ENCODE results near the gene KCTD20. TPM values are rescaled to one million over a fixed set of nuclear protein-coding genes. Genes with fewer than 3 reads are reported as not detected.
"Not testable (repeated sequence)": the region's sequence is repeated elsewhere in the genome, so short reads cannot be mapped to it uniquely, and the experiment has no call there.

Gene KCTD20
- total and polyA plus RNA-seq, 11 donors, result 8.3 to 43.9 (median 27.7) TPM

DNA sequence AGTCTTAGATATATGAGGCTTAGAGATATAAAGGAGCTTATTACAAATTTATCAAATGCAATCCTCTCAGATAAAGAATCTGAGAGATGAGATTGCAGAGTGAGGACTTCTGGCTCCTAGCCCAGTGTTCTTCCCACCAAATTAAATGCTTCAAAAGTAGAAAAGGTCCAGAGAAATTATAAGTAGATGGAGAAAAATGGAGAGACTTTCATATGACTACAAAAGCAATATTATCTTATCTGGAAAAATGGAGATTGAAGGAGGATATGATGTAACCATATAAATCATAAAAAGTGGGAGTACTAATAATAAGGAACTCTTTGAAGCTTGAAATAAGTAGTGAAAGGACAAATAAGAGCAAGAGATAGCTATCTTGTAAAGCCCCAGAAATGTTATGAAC lies 2.8 kb downstream of the KCTD20 start:
- intact Hi-C loops (cut with DNase I), result loop anchor here in 4 of 10 donors (2.0 to 10.0 kb wide), 4 partner anchors 99 to 149 kb away; partner anchors contain the start of genes STK38 (in 3 of the 4) and SRSF3 (in 2 of the 4)
- H3K36me3 ChIP-seq, result peaks cover 0 to 12% (median 0%) of the 10 kb centered on the region in 9 donors
- DNase-seq (no peak), ATAC-seq (no peak)
- H3K4me3 ChIP-seq, result no peak overlapping the region
- TF ChIP-seq POLR2A (IDR thresholded peaks at IDR 0.05), result no peak
- TF ChIP-seq, protein P1, sequence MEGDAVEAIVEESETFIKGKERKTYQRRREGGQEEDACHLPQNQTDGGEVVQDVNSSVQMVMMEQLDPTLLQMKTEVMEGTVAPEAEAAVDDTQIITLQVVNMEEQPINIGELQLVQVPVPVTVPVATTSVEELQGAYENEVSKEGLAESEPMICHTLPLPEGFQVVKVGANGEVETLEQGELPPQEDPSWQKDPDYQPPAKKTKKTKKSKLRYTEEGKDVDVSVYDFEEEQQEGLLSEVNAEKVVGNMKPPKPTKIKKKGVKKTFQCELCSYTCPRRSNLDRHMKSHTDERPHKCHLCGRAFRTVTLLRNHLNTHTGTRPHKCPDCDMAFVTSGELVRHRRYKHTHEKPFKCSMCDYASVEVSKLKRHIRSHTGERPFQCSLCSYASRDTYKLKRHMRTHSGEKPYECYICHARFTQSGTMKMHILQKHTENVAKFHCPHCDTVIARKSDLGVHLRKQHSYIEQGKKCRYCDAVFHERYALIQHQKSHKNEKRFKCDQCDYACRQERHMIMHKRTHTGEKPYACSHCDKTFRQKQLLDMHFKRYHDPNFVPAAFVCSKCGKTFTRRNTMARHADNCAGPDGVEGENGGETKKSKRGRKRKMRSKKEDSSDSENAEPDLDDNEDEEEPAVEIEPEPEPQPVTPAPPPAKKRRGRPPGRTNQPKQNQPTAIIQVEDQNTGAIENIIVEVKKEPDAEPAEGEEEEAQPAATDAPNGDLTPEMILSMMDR (IDR thresholded peaks at IDR 0.05), result no peak
- peak overlapping the region in 1 of 12 donors; percentile 40 for H3K27ac ChIP-seq
- peaks cover 8 to 48% (median 34%) of the 10 kb centered on the region in 12 donors for H3K4me1 ChIP-seq
- H3K27me3 ChIP-seq, result no peaks in the 10 kb centered on the region
- H3K9me3 ChIP-seq, result peaks cover 0 to 6% (median 0%) of the 10 kb centered on the region in 12 donors

DNA sequence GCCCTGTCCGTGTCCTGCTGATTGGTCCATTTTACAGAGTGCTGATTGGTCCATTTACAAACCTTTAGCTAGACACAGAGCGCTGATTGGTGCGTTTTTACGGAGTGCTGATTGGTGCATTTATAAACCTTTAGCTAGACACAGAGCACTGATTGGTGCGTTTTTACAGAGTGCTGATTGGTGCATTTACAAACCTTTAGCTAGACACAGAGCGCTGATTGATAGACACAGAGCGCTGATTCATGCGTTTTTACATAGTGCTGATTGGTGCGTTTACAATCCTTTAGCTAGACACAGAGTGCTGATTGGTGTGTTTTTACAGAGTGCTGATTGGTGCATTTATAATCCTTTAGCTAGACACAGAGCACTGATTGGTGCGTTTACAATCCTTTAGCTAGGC lies 6.4 kb downstream of the KCTD20 start:
- H3K9me3 ChIP-seq, DNase-seq, H3K27ac ChIP-seq, ATAC-seq, H3K27me3 ChIP-seq, H3K4me3 ChIP-seq: not testable (repeated sequence)
- WGBS, 4 donors, result 96 to 99% (median 98%) methylated on average over 10 of the region's 10 CpGs
- Histone ChIP-seq H3K36me3 (peaks cover 0 to 39% (median 21%) of the 10 kb centered on the region in 9 donors), H3K4me1 (peaks cover 5 to 24% (median 16%) of the 10 kb centered on the region in 12 donors)
- intact Hi-C loops (cut with DNase I), result loop anchor here in 4 of 10 donors (5.0 to 10.0 kb wide), 3 partner anchors 96 to 146 kb away; partner anchors contain the start of genes SRSF3 (in 2 of the 4) and STK38 (in 2 of the 4)

DNA sequence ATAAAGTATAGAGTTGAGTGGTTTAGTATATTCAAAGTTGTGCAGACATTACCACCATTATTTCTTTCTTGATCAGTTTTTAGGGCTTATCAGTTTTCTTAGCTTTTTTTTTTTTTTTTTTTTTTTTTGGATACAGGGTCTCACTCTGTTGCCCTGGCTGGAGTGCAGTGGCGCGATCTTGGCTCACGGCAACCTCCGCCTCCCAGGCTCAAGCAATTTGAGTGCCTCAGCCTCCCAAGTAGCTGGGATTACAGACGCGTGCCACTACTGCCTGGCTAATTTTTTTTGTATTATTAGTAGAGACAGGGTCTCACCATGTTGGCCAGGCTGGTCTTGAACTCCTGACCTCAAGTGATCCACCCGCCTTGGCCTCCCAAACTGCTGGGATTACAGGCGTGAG lies 10.1 kb downstream of the KCTD20 start:
- ATAC-seq; H3K4me1 ChIP-seq; DNase-seq; H3K27me3 ChIP-seq; intact Hi-C loops (cut with DNase I); H3K9me3 ChIP-seq; H3K27ac ChIP-seq; H3K4me3 ChIP-seq: not testable (repeated sequence)
- 98 to 100% (median 98%) methylated on average over 8 of the region's 8 CpGs for WGBS, 4 donors
- peaks cover 0 to 39% (median 21%) of the 10 kb centered on the region in 9 donors for H3K36me3 ChIP-seq

DNA sequence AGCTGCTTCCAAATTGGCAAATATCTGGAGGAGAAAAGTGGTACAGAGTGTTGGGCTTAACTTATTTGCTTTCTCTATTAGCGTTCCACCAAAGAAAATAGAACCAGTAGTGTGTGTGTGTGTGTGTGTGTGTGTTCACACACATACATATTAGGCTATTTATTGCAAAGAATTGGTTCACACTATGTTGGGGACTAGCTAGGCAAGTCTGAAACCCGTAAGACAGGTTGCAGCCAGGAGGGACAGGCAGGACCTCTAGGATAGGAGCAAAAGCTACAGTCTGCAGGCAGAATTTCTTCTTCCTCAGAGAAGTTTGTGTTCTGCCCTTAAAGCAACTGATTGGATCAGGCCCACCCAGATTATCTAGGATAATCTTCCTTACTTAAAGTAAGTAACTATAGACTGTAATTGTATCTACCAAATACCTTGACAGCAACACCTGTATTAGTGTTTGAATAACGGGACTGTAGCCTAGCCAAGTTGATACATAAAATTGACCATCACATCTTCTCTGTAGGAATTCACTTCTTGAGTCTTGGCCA lies 12.8 kb downstream of the KCTD20 start:
- DNase-seq, result no peak
- ATAC-seq, result no peak
- Histone ChIP-seq H3K27me3 (no peaks in the 10 kb centered on the region), H3K36me3 (peaks cover 0 to 27% (median 17%) of the 10 kb centered on the region in 9 donors), H3K27ac (no peak overlapping the region), H3K9me3 (no peaks in the 10 kb centered on the region), H3K4me1 (peaks cover 0 to 13% (median 3%) of the 10 kb centered on the region in 12 donors), H3K4me3 (no peak overlapping the region)
- TF ChIP-seq, protein P1 (IDR thresholded peaks at IDR 0.05), result no peak
- TF ChIP-seq POLR2A (IDR thresholded peaks at IDR 0.05), result no peak
- intact Hi-C loops (cut with DNase I), result no loop called here
- 91 to 96% (median 93%) methylated on average over 3 of the region's 3 CpGs for WGBS, 4 donors

DNA sequence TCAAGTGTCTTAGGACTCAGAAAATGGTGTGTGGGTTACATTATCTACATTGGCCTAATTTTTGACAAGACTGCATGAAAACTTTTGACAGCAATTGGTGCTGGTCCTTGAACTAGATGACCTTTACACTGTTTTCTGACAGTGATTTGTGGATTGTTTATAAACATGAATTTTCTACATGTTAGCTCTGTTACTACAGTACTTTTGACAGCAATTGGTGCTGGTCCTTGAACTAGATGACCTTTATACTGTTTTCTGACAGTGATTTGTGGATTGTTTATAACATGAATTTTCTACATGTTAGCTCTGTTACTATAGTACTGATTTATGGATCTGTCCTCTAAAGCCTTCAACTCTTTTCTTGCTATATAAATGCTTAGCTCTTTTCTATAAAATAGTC lies 16.7 kb downstream of the KCTD20 start:
- TF ChIP-seq, protein P1 (IDR thresholded peaks at IDR 0.05), result no peak
- ATAC-seq, result no peak

More for the DNA sequence above, 16.7 kb downstream of the KCTD20 start:
- no peaks in the 10 kb centered on the region for H3K36me3 ChIP-seq
- DNase-seq, result no peak
- H3K27me3 ChIP-seq, result no peaks in the 10 kb centered on the region
- H3K27ac ChIP-seq, result no peak overlapping the region
- H3K9me3 ChIP-seq, result no peaks in the 10 kb centered on the region
- H3K4me3 ChIP-seq, result no peak overlapping the region
- H3K4me1 ChIP-seq, result peaks cover 0 to 45% (median 11%) of the 10 kb centered on the region in 12 donors
- intact Hi-C loops (cut with DNase I), result no loop called here
